Measurements from ENCODE around the gene ZNF492. TPM values are rescaled to one million over a fixed set of nuclear protein-coding genes. Genes with fewer than 3 reads are reported as not detected.

ZNF492 gene
- total RNA-seq, 1 donor from 2014 or later: not detected

GRCh38 chr19:22620401-22620800, 13.7 kb upstream of the ZNF492 start:
- Mint-ChIP-seq H3K27ac (no peak overlapping the region), H3K36me3 (no peaks in the 10 kb centered on the region), H3K27me3 (no peaks in the 10 kb centered on the region), H3K9me3 (peaks cover 5% of the 10 kb centered on the region), H3K4me3 (no peak overlapping the region), H3K4me1 (ENCODE audit: unreplicated experiment) (no peaks in the 10 kb centered on the region)
- no peak for TF ChIP-seq CTCF (conservative IDR thresholded peaks at IDR 0.05)
- no peak for DNase-seq (ENCODE audit: extremely low spot score, unreplicated experiment)

- Mint-ChIP-seq H3K9me3 (peaks cover 5% of the 10 kb centered on the region), H3K36me3 (no peaks in the 10 kb centered on the region), H3K4me1 (ENCODE audit: unreplicated experiment) (no peaks in the 10 kb centered on the region), H3K27ac (no peak overlapping the region), H3K27me3 (no peaks in the 10 kb centered on the region), H3K4me3 (no peak overlapping the region)
- no peak for TF ChIP-seq CTCF (conservative IDR thresholded peaks at IDR 0.05)
- no peak for DNase-seq (ENCODE audit: extremely low spot score, unreplicated experiment)
These were observed 13.2 kb upstream of the ZNF492 start for GRCh38 chr19:22620912-22621311.

GRCh38 chr19:22622020-22622419, 12.1 kb upstream of the ZNF492 start:
- no peak for DNase-seq (ENCODE audit: extremely low spot score, unreplicated experiment)
- Mint-ChIP-seq H3K9me3 (peaks cover 5% of the 10 kb centered on the region), H3K4me1 (ENCODE audit: unreplicated experiment) (no peaks in the 10 kb centered on the region), H3K36me3 (no peaks in the 10 kb centered on the region), H3K27me3 (no peaks in the 10 kb centered on the region), H3K4me3 (no peak overlapping the region), H3K27ac (no peak overlapping the region)
- TF ChIP-seq CTCF (conservative IDR thresholded peaks at IDR 0.05): no peak

- peaks cover 5% of the 10 kb centered on the region for H3K9me3 Mint-ChIP-seq
- H3K27me3 Mint-ChIP-seq: no peaks in the 10 kb centered on the region
- DNase-seq (ENCODE audit: extremely low spot score, unreplicated experiment): no peak
These were observed 11.0 kb upstream of the ZNF492 start for GRCh38 chr19:22622901-22623840.

GRCh38 chr19:22623841-22624221, 10.3 kb upstream of the ZNF492 start:
- TF ChIP-seq CTCF (conservative IDR thresholded peaks at IDR 0.05): no peak
- Mint-ChIP-seq H3K27ac (no peak overlapping the region), H3K36me3 (no peaks in the 10 kb centered on the region), H3K4me3 (no peak overlapping the region), H3K27me3 (no peaks in the 10 kb centered on the region), H3K9me3 (peaks cover 5% of the 10 kb centered on the region), H3K4me1 (ENCODE audit: unreplicated experiment) (no peaks in the 10 kb centered on the region)
- no peak for DNase-seq (ENCODE audit: extremely low spot score, unreplicated experiment)

More at GRCh38 chr19:22622901-22623840, 11.0 kb upstream of the ZNF492 start:
- Mint-ChIP-seq H3K4me1 (ENCODE audit: unreplicated experiment) (no peaks in the 10 kb centered on the region), H3K4me3 (no peak overlapping the region), H3K36me3 (no peaks in the 10 kb centered on the region), H3K27ac (no peak overlapping the region)
- no peak for TF ChIP-seq CTCF (conservative IDR thresholded peaks at IDR 0.05)

Data from type B pancreatic cell (in vitro differentiated cells).